Endothelial cell of umbilical vein (primary cell): ENCODE measurements around the gene MRPL17. TPM values are rescaled to one million over a fixed set of nuclear protein-coding genes. Genes with fewer than 3 reads are reported as not detected.
A peak's percentile ranks its signal among the peaks of the same experiment; 100 is the strongest.

ENCODE experiments used
- BruUV-seq: library from RNA; stranded (reverse); fragments of 400-500 nt; replicated peaks from 2 replicates; lab custom pipeline; 2021; lab: Mats Ljungman, UMichigan
- CTCF ChIA-PET: fragments of 300-600, 350-600 bp; sonication (Branson Sonifier 250); formaldehyde crosslinking; loops from one replicate; lab custom pipeline; 2021; ENCODE audit warnings: antibody characterized with exemption, inconsistent platforms; lab: Charles Lee
- POLR2A ChIA-PET: fragments of 300-600, 350-600 bp; sonication (Branson Sonifier 250); formaldehyde crosslinking; loops from one replicate; lab custom pipeline; 2021; ENCODE audit warnings: antibody characterized with exemption, inconsistent platforms; lab: Charles Lee
- DNase-seq: peaks from one replicate; pipeline ENCODE4 v3.0.0-alpha.2; 2011; ENCODE audit warnings: low read depth, low spot score
- FAIRE-seq: peaks from 2 replicates; lab custom pipeline; 2011; peaks lifted over from hg19 to GRCh38; lab: Jason Lieb, UNC
- H2AFZ ChIP-seq: 2 replicates; pipeline ENCODE4 v1.6.0; 2012; ENCODE audit warnings: low read depth, low read length, control low read depth, inconsistent platforms
- H3K27ac ChIP-seq: 2 replicates; pipeline ENCODE4 v1.5.1; 2011; ENCODE audit warnings: low read depth, mild to moderate bottlenecking, control low read depth, low read length, moderate library complexity; ENCODE audit not compliant: insufficient read depth
- H3K27me3 ChIP-seq, 2 experiments: 2 replicates each; pipeline versions ENCODE4 v1.6.0 to v1.6.1; 2011; ENCODE audit warnings: low read length in 2 of 2, mixed read lengths in 1 of 2; ENCODE audit not compliant: control insufficient read depth in 2 of 2, insufficient read depth in 2 of 2
- H3K36me3 ChIP-seq, 2 experiments: 2 replicates in 1 of 2; 3 replicates in 1 of 2; pipeline ENCODE4 v1.5.1; 2011; ENCODE audit warnings: low read length in 2 of 2, mild to moderate bottlenecking in 1 of 2, moderate library complexity in 1 of 2; ENCODE audit not compliant: control insufficient read depth in 2 of 2, insufficient read depth in 2 of 2; ENCODE audit errors: extremely low read depth in 1 of 2
- H3K4me1 ChIP-seq: 3 replicates; pipeline ENCODE4 v1.5.1; 2011; ENCODE audit warnings: mild to moderate bottlenecking, low read length; ENCODE audit not compliant: control insufficient read depth, insufficient read depth; ENCODE audit errors: extremely low read depth
- H3K4me2 ChIP-seq: 2 replicates; pipeline ENCODE4 v1.6.1; 2011; ENCODE audit warnings: low read length, control low read depth, mixed read lengths; ENCODE audit not compliant: insufficient read depth
- H3K4me3 ChIP-seq, 3 experiments: fragments of 200-600 bp in 1 of 3; sonication (generic), shearing (Covaris generic) in 1 of 3; replicated peaks in 1 of 3; 2 replicates each; pipeline ENCODE4 v1.5.1; 2011 to 2016; ENCODE audit warnings: control low read depth in 3 of 3, low read length in 3 of 3, mild to moderate bottlenecking in 2 of 3, inconsistent platforms in 1 of 3, low read depth in 1 of 3, moderate library complexity in 1 of 3; ENCODE audit not compliant: insufficient read depth in 1 of 3
- H3K79me2 ChIP-seq: 2 replicates; pipeline ENCODE4 v1.6.0; 2012; ENCODE audit warnings: low read length, inconsistent platforms; ENCODE audit not compliant: control insufficient read depth, insufficient read depth
- H3K9ac ChIP-seq: replicated peaks from 2 replicates; pipeline ENCODE3; 2011; ENCODE audit warnings: low read length, control low read depth; ENCODE audit not compliant: insufficient read depth; ENCODE audit errors: extremely low read depth
- H3K9me1 ChIP-seq: replicated peaks from 3 replicates; pipeline ENCODE4 v1.6.0; 2011; ENCODE audit warnings: mild to moderate bottlenecking, low read length; ENCODE audit not compliant: control insufficient read depth, insufficient read depth; ENCODE audit errors: extremely low read depth
- H3K9me3 ChIP-seq: replicated peaks from 2 replicates; pipeline ENCODE4 v1.5.1; 2012; ENCODE audit warnings: low read length, inconsistent platforms; ENCODE audit not compliant: control insufficient read depth, insufficient read depth
- H4K20me1 ChIP-seq: replicated peaks from 2 replicates; pipeline ENCODE3; 2011; ENCODE audit warnings: mild to moderate bottlenecking, low read length; ENCODE audit not compliant: control insufficient read depth, insufficient read depth; ENCODE audit errors: extremely low read depth
- EZH2 ChIP-seq: IDR thresholded peaks from 2 replicates; pipeline ENCODE4 v1.6.1; 2012; ENCODE audit warnings: borderline replicate concordance, low read depth, mild to moderate bottlenecking, moderate library complexity, low read length, inconsistent platforms; ENCODE audit not compliant: severe bottlenecking
- FOS ChIP-seq: IDR thresholded peaks from 2 replicates; pipeline ENCODE4 v1.6.1; 2011; ENCODE audit warnings: mild to moderate bottlenecking, low read length, moderate library complexity, borderline replicate concordance; ENCODE audit not compliant: insufficient read depth
- GATA2 ChIP-seq: IDR thresholded peaks from 2 replicates; pipeline ENCODE4 v1.7.0; 2011; ENCODE audit warnings: low read depth, mild to moderate bottlenecking, moderate library complexity, mixed read lengths, low read length; ENCODE audit not compliant: insufficient read length, insufficient read depth
- JUN ChIP-seq: IDR thresholded peaks from 2 replicates; pipeline ENCODE4 v1.6.1; 2011; ENCODE audit warnings: borderline replicate concordance, low read depth; ENCODE audit not compliant: insufficient read length, insufficient read depth
- MYC ChIP-seq: IDR thresholded peaks from one replicate; pipeline ENCODE4 v1.6.1; 2011; ENCODE audit warnings: mild to moderate bottlenecking, low read depth, low read length
- POLR2A ChIP-seq: IDR thresholded peaks from 2 replicates; pipeline ENCODE4 v1.6.1; 2012; ENCODE audit warnings: low read depth, mild to moderate bottlenecking, control low read depth, low read length
- dilution Hi-C: fragments of 300-500 bp; cut with MboI; formaldehyde crosslinking; loops from one replicate; pipeline ENCODE4 v1.15.0; 2019; ENCODE audit warnings: low sequenced_read_pairs; ENCODE audit not compliant: extremely low pct_ligation_motif_present
- intact Hi-C: fragments of 100-400 bp; cut with micrococcal nuclease; formaldehyde crosslinking; loops from one replicate; pipeline ENCODE4 v1.10.0; 2022
- polyA plus RNA-seq, 4 experiments: library from polyadenylated mRNA; depleted of rRNA in 3 of 4; stranded (reverse) in 3 of 4; unstranded in 1 of 4; fragments of >200 nt; gene quantifications; 2 replicates each; pipeline versions ENCODE4 v1.2.1 to v1.2.3, GENCODE V29; 2011 to 2012; ENCODE audit warnings: missing spikeins in 1 of 4
- total RNA-seq: library from RNA; stranded (reverse); gene quantifications from 2 replicates; pipeline ENCODE4 v1.2.3, GENCODE V29; 2021
- TF ChIP-seq, protein P1 (sequence below): IDR thresholded peaks from 2 replicates; pipeline ENCODE4 v1.6.1; 2011; ENCODE audit not compliant: insufficient read depth, insufficient read length
- TF ChIP-seq, protein P2 (sequence below), 2 donors: IDR thresholded peaks; 1 replicate in 1 of 2; 2 replicates in 1 of 2; pipeline ENCODE4 v1.5.1; 2011; ENCODE audit warnings: low read length in 2 of 2, mild to moderate bottlenecking in 2 of 2, moderate library complexity in 2 of 2, control low read depth in 1 of 2, inconsistent platforms in 1 of 2, low read depth in 1 of 2; ENCODE audit not compliant: insufficient read depth in 1 of 2; ENCODE audit errors: extremely low read depth in 1 of 2

MRPL17 gene
- total and polyA plus RNA-seq, 2 donors (not counting 3 experiments of a cell fraction or from before 2014, with no cell fraction given): 67.6 to 87.2 TPM

DNA sequence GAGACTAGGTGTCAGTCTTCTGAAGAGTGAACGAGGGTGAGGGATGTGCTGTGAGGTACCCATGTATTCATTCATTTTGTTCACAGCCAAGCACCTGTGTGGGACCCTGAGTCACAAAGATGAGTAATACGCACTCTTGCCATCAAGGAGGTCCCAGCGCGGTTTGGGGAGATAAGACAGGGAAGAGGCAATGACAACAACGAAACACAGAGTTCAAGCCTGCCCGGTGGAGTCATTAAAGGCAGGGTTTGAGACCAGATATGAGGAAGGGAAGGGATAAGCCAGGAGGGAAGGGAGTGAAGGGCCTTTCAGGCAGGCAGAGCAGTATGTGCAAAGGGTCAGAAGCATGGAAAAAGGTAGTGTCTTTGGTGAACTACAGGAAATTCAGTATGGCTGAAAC is 32.2 kb downstream of the MRPL17 start:
- peaks cover 33% of the 10 kb centered on the region for H3K4me1 ChIP-seq
- TF ChIP-seq GATA2 (no peak), JUN (no peak), MYC (no peak), FOS (no peak), POLR2A (no peak), EZH2 (no peak)
- TF ChIP-seq, protein P1, sequence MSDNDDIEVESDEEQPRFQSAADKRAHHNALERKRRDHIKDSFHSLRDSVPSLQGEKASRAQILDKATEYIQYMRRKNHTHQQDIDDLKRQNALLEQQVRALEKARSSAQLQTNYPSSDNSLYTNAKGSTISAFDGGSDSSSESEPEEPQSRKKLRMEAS: no peak
- TF ChIP-seq, protein P2, sequence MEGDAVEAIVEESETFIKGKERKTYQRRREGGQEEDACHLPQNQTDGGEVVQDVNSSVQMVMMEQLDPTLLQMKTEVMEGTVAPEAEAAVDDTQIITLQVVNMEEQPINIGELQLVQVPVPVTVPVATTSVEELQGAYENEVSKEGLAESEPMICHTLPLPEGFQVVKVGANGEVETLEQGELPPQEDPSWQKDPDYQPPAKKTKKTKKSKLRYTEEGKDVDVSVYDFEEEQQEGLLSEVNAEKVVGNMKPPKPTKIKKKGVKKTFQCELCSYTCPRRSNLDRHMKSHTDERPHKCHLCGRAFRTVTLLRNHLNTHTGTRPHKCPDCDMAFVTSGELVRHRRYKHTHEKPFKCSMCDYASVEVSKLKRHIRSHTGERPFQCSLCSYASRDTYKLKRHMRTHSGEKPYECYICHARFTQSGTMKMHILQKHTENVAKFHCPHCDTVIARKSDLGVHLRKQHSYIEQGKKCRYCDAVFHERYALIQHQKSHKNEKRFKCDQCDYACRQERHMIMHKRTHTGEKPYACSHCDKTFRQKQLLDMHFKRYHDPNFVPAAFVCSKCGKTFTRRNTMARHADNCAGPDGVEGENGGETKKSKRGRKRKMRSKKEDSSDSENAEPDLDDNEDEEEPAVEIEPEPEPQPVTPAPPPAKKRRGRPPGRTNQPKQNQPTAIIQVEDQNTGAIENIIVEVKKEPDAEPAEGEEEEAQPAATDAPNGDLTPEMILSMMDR (IDR thresholded peaks at IDR 0.05; ENCODE audit: extremely low read depth in 1 of 2, insufficient read depth in 1 of 2, low read depth in 1 of 2, low read length in 2 of 2): no peak
- dilution Hi-C loops: no loop called here
- no peaks in the 10 kb centered on the region for H3K9me3 ChIP-seq
- no peak overlapping the region for H3K27ac ChIP-seq
- no peak overlapping the region for H3K4me2 ChIP-seq
- no peaks in the 10 kb centered on the region for H4K20me1 ChIP-seq
- intact Hi-C loops: loop anchor here (2.0 kb wide), 1 partner anchor 16 kb away; no protein-coding TSS in a partner anchor
- H3K9ac ChIP-seq: no peak overlapping the region
- no peak for DNase-seq
- H3K27me3 ChIP-seq: no peaks in the 10 kb centered on the region
- no peaks in the 10 kb centered on the region for H3K36me3 ChIP-seq
- peak; percentile 35 for FAIRE-seq
- no peaks in the 10 kb centered on the region for H3K9me1 ChIP-seq
- peaks cover 2% of the 10 kb centered on the region for H3K79me2 ChIP-seq
- ChIA-PET CTCF (no interaction called here), POLR2A (no interaction called here)
- no peak overlapping the region for H3K4me3 ChIP-seq
- no TSS peak for BruUV-seq
- no peak overlapping the region for H2AFZ ChIP-seq
